Tibial artery (tissue), 4 donors: Measurements from ENCODE around the gene KATNAL2.

ENCODE experiments used
- DNase-seq, 2 donors: peaks; one replicate each; pipeline ENCODE4 v3.0.0-alpha.2; 2019
- H3K27ac ChIP-seq, 2 donors: fragments of 200-600 bp; sonication (generic) in 1 of 2; 1 replicate in 1 of 2; 2 replicates in 1 of 2; pipeline ENCODE4 v1.5.1; 2018 to 2019; ENCODE audit warnings: mild to moderate bottlenecking in 1 of 2
- H3K27me3 ChIP-seq, 2 donors: fragments of 200-600 bp; sonication (generic) in 1 of 2; one replicate each; pipeline versions ENCODE4 v1.5.1 to v1.6.0; 2016 to 2019
- H3K36me3 ChIP-seq, 3 donors: fragments of 200-600 bp; sonication (generic) in 2 of 3; one replicate each; pipeline ENCODE4 v1.5.1; 2016 to 2019; ENCODE audit warnings: mild to moderate bottlenecking in 2 of 3
- H3K4me1 ChIP-seq, 4 donors: fragments of 200-600 bp; sonication (generic) in 2 of 4; 1 replicate in 3 of 4; 2 replicates in 1 of 4; pipeline ENCODE4 v1.5.1; 2016 to 2019
- H3K4me3 ChIP-seq, 2 donors: fragments of 200-600 bp; sonication (generic) in 1 of 2; 1 replicate in 1 of 2; 2 replicates in 1 of 2; pipeline ENCODE4 v1.5.1; 2018 to 2019; ENCODE audit warnings: mild to moderate bottlenecking in 2 of 2
- H3K9me3 ChIP-seq, 3 donors: fragments of 200-600 bp; sonication (generic) in 1 of 3; one replicate each; pipeline ENCODE4 v1.5.1; 2016 to 2019
- intact Hi-C: fragments of 100-400 bp; cut with DNase I; formaldehyde crosslinking; loops from one replicate; pipeline ENCODE4 v1.15.0; 2023; ENCODE audit warnings: low total_unique reads
- TF ChIP-seq, protein P1 (sequence below), 2 experiments: fragments of 200-600 bp in 1 of 2; fragments of 450-650 bp in 1 of 2; IDR thresholded peaks; one replicate each; pipeline ENCODE4 v1.5.1; 2017 to 2019; ENCODE audit warnings: antibody characterized with exemption in 2 of 2, mild to moderate bottlenecking in 1 of 2, moderate library complexity in 1 of 2

Gene KATNAL2

DNA sequence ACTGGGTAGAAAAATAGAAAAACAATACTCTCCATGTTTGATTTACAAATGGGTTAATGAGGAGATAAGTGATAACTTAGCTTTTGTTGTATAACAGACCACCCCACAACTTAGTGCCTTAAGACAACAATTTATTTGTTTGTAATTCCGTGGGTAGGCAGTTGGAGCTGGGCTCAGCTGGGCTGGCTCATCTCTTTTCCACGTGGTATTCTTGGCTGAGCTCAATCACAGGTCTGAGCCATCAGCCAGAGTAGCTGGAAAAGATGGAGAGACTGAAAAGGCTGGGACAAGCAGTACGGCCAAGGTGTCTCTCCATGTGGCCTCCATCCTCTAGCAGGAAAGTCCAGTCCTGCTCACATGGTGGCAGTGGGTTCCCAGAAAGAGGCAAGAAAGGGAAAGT, 150.2 kb downstream of the KATNAL2 start:
- DNase-seq = no peak
- H3K4me3 ChIP-seq = no peak overlapping the region
- H3K27me3 ChIP-seq = no peaks in the 10 kb centered on the region
- TF ChIP-seq, protein P1, sequence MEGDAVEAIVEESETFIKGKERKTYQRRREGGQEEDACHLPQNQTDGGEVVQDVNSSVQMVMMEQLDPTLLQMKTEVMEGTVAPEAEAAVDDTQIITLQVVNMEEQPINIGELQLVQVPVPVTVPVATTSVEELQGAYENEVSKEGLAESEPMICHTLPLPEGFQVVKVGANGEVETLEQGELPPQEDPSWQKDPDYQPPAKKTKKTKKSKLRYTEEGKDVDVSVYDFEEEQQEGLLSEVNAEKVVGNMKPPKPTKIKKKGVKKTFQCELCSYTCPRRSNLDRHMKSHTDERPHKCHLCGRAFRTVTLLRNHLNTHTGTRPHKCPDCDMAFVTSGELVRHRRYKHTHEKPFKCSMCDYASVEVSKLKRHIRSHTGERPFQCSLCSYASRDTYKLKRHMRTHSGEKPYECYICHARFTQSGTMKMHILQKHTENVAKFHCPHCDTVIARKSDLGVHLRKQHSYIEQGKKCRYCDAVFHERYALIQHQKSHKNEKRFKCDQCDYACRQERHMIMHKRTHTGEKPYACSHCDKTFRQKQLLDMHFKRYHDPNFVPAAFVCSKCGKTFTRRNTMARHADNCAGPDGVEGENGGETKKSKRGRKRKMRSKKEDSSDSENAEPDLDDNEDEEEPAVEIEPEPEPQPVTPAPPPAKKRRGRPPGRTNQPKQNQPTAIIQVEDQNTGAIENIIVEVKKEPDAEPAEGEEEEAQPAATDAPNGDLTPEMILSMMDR (IDR thresholded peaks at IDR 0.05) = no peak
- H3K36me3 ChIP-seq = no peaks in the 10 kb centered on the region
- no peak overlapping the region for H3K27ac ChIP-seq
- peaks cover 0 to 4% (median 0%) of the 10 kb centered on the region in 3 donors for H3K9me3 ChIP-seq
- intact Hi-C loops = no loop called here
- no peaks in the 10 kb centered on the region for H3K4me1 ChIP-seq

DNA sequence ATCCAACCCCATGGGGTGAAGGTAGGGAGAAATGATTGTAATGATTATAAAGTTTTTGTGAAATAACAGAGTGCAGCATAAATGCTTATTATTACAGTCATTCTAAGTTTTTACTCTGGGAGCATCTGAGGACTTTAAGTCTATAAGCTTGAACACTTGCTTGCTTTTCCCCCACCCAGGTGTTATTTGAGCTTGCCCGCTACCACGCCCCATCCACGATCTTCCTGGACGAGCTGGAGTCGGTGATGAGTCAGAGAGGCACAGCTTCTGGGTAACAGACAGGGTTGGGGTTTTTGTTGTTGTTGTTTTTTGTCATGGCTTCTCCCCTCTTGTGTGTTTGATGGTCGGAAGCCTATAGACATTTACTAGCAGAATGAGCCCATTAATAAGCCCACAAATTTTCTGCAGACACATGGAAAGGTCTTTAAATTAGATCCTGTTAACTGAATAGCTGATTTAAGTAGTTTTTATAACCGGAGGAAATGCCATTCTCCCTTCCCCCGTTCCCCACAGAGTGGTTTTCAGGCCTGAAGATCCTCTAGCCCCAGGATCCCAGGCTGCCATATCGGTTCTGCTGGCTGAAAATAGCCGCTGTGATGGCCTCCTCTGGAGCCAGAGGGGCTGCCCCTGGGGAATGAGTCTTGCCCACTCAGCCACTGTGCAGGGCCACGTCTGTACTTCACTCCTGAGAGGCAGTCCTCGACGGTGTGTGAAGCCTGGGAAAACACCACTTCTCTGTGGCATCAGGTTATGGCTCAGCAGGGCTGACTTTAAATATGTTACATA, 157.9 kb downstream of the KATNAL2 start:
- H3K4me3 ChIP-seq = no peak overlapping the region
- H3K27ac ChIP-seq = no peak overlapping the region
- no peaks in the 10 kb centered on the region for H3K36me3 ChIP-seq
- no peaks in the 10 kb centered on the region for H3K9me3 ChIP-seq
- TF ChIP-seq, protein P1 (IDR thresholded peaks at IDR 0.05) = no peak
- no peak for DNase-seq
- intact Hi-C loops = no loop called here
- no peaks in the 10 kb centered on the region for H3K4me1 ChIP-seq
- no peaks in the 10 kb centered on the region for H3K27me3 ChIP-seq

DNA sequence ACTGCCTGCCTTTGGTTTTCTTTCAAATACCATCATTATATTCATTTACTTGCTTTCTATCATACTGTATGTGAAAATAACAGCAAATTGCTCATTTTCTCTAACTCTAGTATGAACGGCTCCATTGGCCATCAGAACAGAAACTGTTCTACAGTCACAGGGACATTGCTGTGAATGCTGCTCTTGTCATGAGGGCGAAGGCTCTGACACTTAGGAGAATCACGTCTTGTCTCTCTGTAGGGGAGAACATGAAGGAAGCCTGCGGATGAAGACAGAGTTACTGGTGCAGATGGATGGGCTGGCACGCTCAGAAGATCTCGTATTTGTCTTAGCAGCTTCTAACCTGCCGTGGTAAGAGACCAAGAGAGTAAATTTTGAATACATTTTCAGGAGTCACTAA, 159.7 kb downstream of the KATNAL2 start:
- no peaks in the 10 kb centered on the region for H3K36me3 ChIP-seq
- H3K4me3 ChIP-seq = no peak overlapping the region
- intact Hi-C loops = no loop called here
- no peak for DNase-seq
- no peaks in the 10 kb centered on the region for H3K9me3 ChIP-seq
- H3K4me1 ChIP-seq = no peaks in the 10 kb centered on the region
- TF ChIP-seq, protein P1 (IDR thresholded peaks at IDR 0.05) = no peak
- no peak overlapping the region for H3K27ac ChIP-seq
- no peaks in the 10 kb centered on the region for H3K27me3 ChIP-seq

DNA sequence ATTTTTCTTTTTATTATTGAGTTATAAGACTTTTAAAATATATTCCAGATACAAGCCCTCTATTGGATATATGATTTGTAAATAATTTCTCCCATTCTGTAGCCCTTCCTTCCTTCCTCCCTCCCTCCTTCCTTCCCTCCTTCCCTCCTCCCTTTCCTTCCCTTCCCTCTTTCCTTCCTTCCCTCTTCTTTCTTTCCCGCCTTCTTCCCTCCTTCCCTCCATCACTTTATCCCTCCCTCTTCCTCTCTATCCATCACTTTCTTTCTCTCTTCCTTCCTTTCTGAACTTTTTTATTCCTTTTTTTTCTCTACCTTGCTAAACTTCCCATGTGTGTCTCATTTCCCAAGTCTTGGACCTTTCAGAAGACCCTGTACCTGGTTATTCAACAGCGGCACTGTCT, 163.5 kb downstream of the KATNAL2 start:
- TF ChIP-seq, protein P1 (IDR thresholded peaks at IDR 0.05) = no peak
- Histone ChIP-seq H3K9me3 (no peaks in the 10 kb centered on the region), H3K4me3 (no peak overlapping the region), H3K27ac (no peak overlapping the region), H3K36me3 (no peaks in the 10 kb centered on the region), H3K4me1 (no peaks in the 10 kb centered on the region), H3K27me3 (no peaks in the 10 kb centered on the region)
- DNase-seq = no peak
- intact Hi-C loops = no loop called here

DNA sequence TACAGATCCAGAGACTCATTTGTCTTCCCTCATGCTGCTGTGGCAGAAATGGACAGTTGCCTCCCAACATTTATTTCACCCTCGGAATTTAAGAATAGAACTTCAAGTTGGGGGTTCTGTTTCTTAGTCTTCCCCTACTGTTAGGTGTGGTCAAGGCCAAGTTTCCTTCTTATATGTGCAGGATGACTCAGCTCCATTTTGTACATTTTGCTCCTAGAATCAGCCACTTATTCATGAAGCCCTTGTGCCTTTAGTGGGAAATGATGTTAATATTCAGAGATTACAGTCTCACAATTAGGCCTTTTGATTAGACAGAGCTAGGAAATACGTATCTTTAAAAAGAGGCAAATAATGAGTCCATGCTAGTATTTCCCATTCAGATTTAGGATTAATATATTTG, 164.2 kb downstream of the KATNAL2 start:
- Histone ChIP-seq H3K27me3 (no peaks in the 10 kb centered on the region), H3K4me1 (no peaks in the 10 kb centered on the region), H3K36me3 (no peaks in the 10 kb centered on the region), H3K9me3 (no peaks in the 10 kb centered on the region), H3K27ac (no peak overlapping the region), H3K4me3 (no peak overlapping the region)
- DNase-seq = no peak
- intact Hi-C loops = no loop called here
- TF ChIP-seq, protein P1 (IDR thresholded peaks at IDR 0.05) = no peak
